Upper lobe of left lung (tissue), 6 donors: ENCODE data around the gene LGI2. TPM values are rescaled to one million over a fixed set of nuclear protein-coding genes. Genes with fewer than 3 reads are reported as not detected.

Experiments used
- ATAC-seq, 2 donors: fragments of 200-7000 bp; cut with Tn5 transposase; one replicate each; pipeline ENCODE4 v1.9.1; 2022; ENCODE audit warnings: mild to moderate bottlenecking in 2 of 2, moderate library complexity in 2 of 2; ENCODE audit not compliant: low FRiP score in 2 of 2
- DNase-seq, 2 donors: peaks; one replicate each; pipeline ENCODE4 v3.0.0-alpha.2; 2019 to 2020
- H3K27ac ChIP-seq, 4 donors: fragments of 200-600 bp; sonication (generic); one replicate each; pipeline ENCODE4 v1.5.1; 2016 to 2019
- H3K27me3 ChIP-seq, 4 donors: fragments of 200-600 bp; sonication (generic); one replicate each; pipeline ENCODE4 v1.5.1; 2017 to 2019
- H3K36me3 ChIP-seq, 4 donors: fragments of 200-600 bp; sonication (generic); one replicate each; pipeline ENCODE4 v1.5.1; 2016 to 2019
- H3K4me1 ChIP-seq, 4 donors: fragments of 200-600 bp; sonication (generic); one replicate each; pipeline ENCODE4 v1.5.1; 2018 to 2019
- H3K4me3 ChIP-seq, 4 donors: fragments of 200-600 bp; sonication (generic); one replicate each; pipeline ENCODE4 v1.5.1; 2017 to 2019; ENCODE audit warnings: mild to moderate bottlenecking in 2 of 4, moderate library complexity in 1 of 4
- H3K9me3 ChIP-seq, 4 donors: fragments of 200-600 bp; sonication (generic); one replicate each; pipeline ENCODE4 v1.5.1; 2018 to 2019
- EP300 ChIP-seq, 4 donors: sonication (generic); formaldehyde crosslinking; IDR thresholded peaks; one replicate each; pipeline ENCODE4 v1.5.1; 2017; ENCODE audit warnings: antibody characterized with exemption in 4 of 4, control low read depth in 2 of 4
- POLR2A ChIP-seq, 4 donors: fragments of 450-650 bp; IDR thresholded peaks; one replicate each; pipeline ENCODE4 v1.5.1; 2016 to 2017; ENCODE audit warnings: antibody characterized with exemption in 4 of 4, mild to moderate bottlenecking in 2 of 4
- POLR2AphosphoS5 ChIP-seq, 2 donors: sonication (generic); formaldehyde crosslinking; IDR thresholded peaks; one replicate each; pipeline ENCODE4 v1.5.1; 2017; ENCODE audit warnings: antibody characterized with exemption in 2 of 2
- WGBS, 2 donors: methylation state at CpG; one replicate each; pipeline ENCODE4 v1.1.5; 2017 to 2018; 5-methylcytosine and 5-hydroxymethylcytosine counted together
- total RNA-seq, 6 donors: library from RNA; depleted of rRNA in 4 of 6; stranded (reverse); fragments of >200 nt in 4 of 6; gene quantifications; one replicate each; pipeline versions ENCODE4 v1.1.0 to v1.2.1, GENCODE V29; 2016 to 2021
- TF ChIP-seq, protein P1 (sequence below), 6 experiments: fragments of 450-650 bp in 4 of 6; fragments of 200-600 bp in 2 of 6; sonication (generic) in 2 of 6; IDR thresholded peaks; one replicate each; pipeline ENCODE4 v1.5.1; 2016 to 2019; ENCODE audit warnings: antibody characterized with exemption in 6 of 6
- donor health status: DM: no; HTN: no; CAD: no; lungs with moderate emphysema.
- donor health status: DM: no; HTN: yes; CAD: no; lungs with severe emphysema.

LGI2 gene
- total RNA-seq, 6 donors from 2014 or later = 0.44 to 1.3 (median 0.80) TPM; not detected in 1

DNA sequence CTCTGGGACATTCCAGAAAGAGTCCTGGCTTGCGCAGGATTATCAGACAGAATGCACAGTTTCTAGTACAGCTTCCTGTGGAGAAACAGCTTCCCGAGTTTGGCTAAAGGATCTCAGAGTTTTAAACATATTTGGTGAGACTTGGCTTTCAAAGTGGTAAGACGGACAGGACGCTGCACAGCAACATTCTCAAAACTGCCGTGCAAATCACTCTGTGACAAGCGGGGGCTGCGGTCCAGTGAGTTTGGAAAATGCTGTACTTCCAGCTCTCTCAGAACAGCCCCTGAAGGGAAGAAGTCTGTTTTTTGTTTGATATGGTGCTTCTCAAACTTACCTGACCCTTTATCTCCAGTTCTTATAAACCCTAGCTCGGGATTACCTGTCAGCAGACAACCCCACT is 18.1 kb downstream of the LGI2 start:
- no peak for DNase-seq
- WGBS, 2 donors = 83 to 92% methylated on average over 8 of the region's 8 CpGs
- no peaks in the 10 kb centered on the region for H3K4me1 ChIP-seq

DNA sequence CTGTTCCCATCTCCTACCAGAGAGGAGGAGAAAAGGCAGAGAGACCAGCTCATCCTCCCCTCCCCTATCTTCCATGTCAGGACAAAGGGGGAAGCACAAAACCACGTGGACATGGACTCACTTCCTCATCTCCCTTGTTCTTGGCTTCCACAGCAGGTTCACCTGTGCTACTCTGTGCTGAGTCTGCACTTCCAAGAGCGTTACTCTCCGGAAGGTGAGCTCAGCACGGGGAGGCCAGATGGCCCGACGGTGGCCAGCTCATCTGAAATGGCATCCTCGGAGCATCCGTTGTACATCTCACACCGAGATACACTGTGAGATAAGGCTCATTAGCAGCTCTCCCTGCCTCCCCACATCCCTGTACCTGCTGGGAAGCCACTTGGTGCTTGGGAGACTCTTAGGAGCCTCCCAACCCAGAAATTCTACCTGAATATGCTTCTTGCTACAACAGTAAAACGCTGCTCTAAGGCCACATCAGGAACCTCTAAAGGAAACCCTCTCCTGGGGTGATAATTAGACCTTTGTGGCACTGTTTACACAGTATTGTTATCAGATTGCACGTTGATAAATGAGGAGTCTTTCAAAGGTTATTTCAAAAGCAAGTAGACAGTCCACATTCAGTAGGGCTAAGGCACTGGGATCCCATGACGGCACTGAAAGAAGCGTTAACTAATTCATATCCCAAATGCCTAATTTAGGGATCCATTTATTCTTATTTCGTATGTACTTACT is 19.4 kb downstream of the LGI2 start:
- TF ChIP-seq, protein P1, sequence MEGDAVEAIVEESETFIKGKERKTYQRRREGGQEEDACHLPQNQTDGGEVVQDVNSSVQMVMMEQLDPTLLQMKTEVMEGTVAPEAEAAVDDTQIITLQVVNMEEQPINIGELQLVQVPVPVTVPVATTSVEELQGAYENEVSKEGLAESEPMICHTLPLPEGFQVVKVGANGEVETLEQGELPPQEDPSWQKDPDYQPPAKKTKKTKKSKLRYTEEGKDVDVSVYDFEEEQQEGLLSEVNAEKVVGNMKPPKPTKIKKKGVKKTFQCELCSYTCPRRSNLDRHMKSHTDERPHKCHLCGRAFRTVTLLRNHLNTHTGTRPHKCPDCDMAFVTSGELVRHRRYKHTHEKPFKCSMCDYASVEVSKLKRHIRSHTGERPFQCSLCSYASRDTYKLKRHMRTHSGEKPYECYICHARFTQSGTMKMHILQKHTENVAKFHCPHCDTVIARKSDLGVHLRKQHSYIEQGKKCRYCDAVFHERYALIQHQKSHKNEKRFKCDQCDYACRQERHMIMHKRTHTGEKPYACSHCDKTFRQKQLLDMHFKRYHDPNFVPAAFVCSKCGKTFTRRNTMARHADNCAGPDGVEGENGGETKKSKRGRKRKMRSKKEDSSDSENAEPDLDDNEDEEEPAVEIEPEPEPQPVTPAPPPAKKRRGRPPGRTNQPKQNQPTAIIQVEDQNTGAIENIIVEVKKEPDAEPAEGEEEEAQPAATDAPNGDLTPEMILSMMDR (IDR thresholded peaks at IDR 0.05) = no peak
- TF ChIP-seq POLR2AphosphoS5 (IDR thresholded peaks at IDR 0.05) (no peak), POLR2A (IDR thresholded peaks at IDR 0.05) (no peak), EP300 (IDR thresholded peaks at IDR 0.05) (no peak)
- WGBS, 2 donors = 67 to 68% methylated on average over 13 to 14 of the region's 14 CpGs
- ATAC-seq (no peak), DNase-seq (peak in 1 of 2 donors; percentile 39)
- H3K4me1 ChIP-seq = no peaks in the 10 kb centered on the region
- no peak overlapping the region for H3K27ac ChIP-seq
- no peaks in the 10 kb centered on the region for H3K9me3 ChIP-seq
- H3K27me3 ChIP-seq = no peaks in the 10 kb centered on the region
- no peaks in the 10 kb centered on the region for H3K36me3 ChIP-seq
- H3K4me3 ChIP-seq = no peak overlapping the region

More for the DNA sequence above, 18.1 kb downstream of the LGI2 start:
- no peak for ATAC-seq
- no peaks in the 10 kb centered on the region for H3K36me3 ChIP-seq
- H3K4me3 ChIP-seq = no peak overlapping the region
- H3K9me3 ChIP-seq = no peaks in the 10 kb centered on the region
- H3K27me3 ChIP-seq = no peaks in the 10 kb centered on the region
- TF ChIP-seq EP300 (IDR thresholded peaks at IDR 0.05) (no peak), POLR2AphosphoS5 (IDR thresholded peaks at IDR 0.05) (no peak), POLR2A (IDR thresholded peaks at IDR 0.05) (no peak)
- TF ChIP-seq, protein P1 (IDR thresholded peaks at IDR 0.05) = no peak
- no peak overlapping the region for H3K27ac ChIP-seq

DNA sequence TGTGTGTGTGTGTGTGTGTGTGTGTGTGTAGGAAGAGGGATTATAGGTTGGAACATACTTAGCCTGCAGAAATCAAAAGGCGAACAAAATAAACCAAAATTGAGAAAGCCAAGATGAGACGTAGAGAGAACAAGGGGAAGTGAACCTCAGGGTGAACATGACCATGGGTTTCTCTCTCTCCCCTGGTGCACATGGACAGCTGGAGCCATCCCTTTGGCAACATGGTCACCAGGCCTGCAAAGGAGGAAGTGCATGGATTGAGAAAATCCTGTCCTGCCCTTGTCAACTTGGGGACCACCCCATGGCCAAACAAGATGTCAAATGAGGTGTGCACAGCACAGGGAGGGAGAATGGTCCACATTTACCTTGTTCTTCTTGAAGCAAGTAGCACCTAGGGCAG is 23.1 kb downstream of the LGI2 start:
- TF ChIP-seq, protein P1 (IDR thresholded peaks at IDR 0.05) = no peak
- TF ChIP-seq EP300 (IDR thresholded peaks at IDR 0.05) (no peak), POLR2AphosphoS5 (IDR thresholded peaks at IDR 0.05) (no peak), POLR2A (IDR thresholded peaks at IDR 0.05) (no peak)
- Histone ChIP-seq H3K36me3 (no peaks in the 10 kb centered on the region), H3K4me3 (no peak overlapping the region), H3K27ac (no peak overlapping the region), H3K9me3 (no peaks in the 10 kb centered on the region), H3K27me3 (no peaks in the 10 kb centered on the region), H3K4me1 (peaks cover 0 to 4% (median 1%) of the 10 kb centered on the region in 4 donors)
- ATAC-seq (peak; percentile 35 to 54), DNase-seq (no peak)
- 77 to 86% methylated on average over 2 of the region's 2 CpGs for WGBS, 2 donors

DNA sequence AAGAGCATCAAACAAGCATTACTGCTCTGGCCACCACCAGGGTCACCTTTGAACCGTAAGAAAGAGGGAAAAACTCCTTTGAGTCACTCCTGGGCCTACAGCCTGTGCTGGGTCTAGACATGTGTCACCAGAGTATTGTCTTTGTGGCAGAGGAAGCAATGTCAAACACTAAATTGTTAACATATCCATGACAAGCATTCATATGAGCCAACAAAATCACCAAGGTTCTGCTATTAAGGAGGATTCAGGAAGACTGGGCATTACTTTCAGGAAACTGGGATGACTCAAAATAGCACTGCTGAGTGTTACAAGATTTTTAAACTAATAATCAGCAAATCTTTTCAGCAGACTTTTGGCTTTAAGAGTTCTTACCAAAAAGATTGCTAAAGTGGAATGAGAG is 28.1 kb downstream of the LGI2 start:
- Histone ChIP-seq H3K4me3 (no peak overlapping the region), H3K4me1 (peaks cover 0 to 10% (median 6%) of the 10 kb centered on the region in 4 donors), H3K36me3 (no peaks in the 10 kb centered on the region), H3K27ac (peak overlapping the region in 1 of 4 donors; percentile 42), H3K27me3 (no peaks in the 10 kb centered on the region), H3K9me3 (no peaks in the 10 kb centered on the region)
- TF ChIP-seq, protein P1 (IDR thresholded peaks at IDR 0.05) = no peak
- TF ChIP-seq EP300 (IDR thresholded peaks at IDR 0.05) (no peak), POLR2A (IDR thresholded peaks at IDR 0.05) (no peak), POLR2AphosphoS5 (IDR thresholded peaks at IDR 0.05) (no peak)
- 58 to 61% methylated on average over 1 of the region's 1 CpG for WGBS, 2 donors
- no peak for DNase-seq
- ATAC-seq = peak in 1 of 2 donors; percentile 41

DNA sequence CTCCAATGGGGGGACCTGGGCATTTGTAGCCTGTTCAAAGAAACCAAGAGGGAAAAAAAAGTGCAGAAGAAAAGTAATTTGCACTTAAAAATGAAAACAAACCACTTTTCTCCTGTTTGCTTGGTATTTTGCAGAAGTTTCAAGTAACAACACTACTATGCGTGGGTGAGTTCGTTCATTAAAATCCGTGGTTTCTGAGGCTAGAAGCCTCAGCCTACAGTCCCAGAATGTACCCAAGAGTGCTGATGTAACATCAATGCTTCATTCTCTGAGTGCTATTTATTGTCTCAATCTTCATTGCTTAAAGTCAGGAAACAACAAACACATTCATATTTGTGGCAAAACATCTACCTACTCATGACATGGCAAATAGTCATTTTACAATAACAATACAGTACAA is 29.2 kb downstream of the LGI2 start:
- Histone ChIP-seq H3K4me1 (peaks cover 0 to 10% (median 6%) of the 10 kb centered on the region in 4 donors), H3K9me3 (no peaks in the 10 kb centered on the region), H3K27ac (no peak overlapping the region), H3K4me3 (no peak overlapping the region), H3K27me3 (no peaks in the 10 kb centered on the region), H3K36me3 (no peaks in the 10 kb centered on the region)
- no peak for DNase-seq
- TF ChIP-seq POLR2A (IDR thresholded peaks at IDR 0.05) (no peak), POLR2AphosphoS5 (IDR thresholded peaks at IDR 0.05) (no peak), EP300 (IDR thresholded peaks at IDR 0.05) (no peak)
- TF ChIP-seq, protein P1 (IDR thresholded peaks at IDR 0.05) = no peak
- ATAC-seq = peak in 1 of 2 donors; percentile 24
- 62 to 73% methylated on average over 3 of the region's 3 CpGs for WGBS, 2 donors
